HL-60 (cell line): Measurements from ENCODE around the gene FANCI.

ENCODE experiments used
- TF ChIP-seq, protein P1 (sequence below): IDR thresholded peaks from one replicate; pipeline ENCODE4 v1.5.1; 2011; ENCODE audit warnings: low read length, control low read depth, inconsistent platforms; ENCODE audit not compliant: insufficient read depth
- TF ChIP-seq, protein P2 (sequence below): IDR thresholded peaks from 2 replicates; pipeline ENCODE4 v1.6.1; 2012; ENCODE audit warnings: low read depth; ENCODE audit not compliant: insufficient replicate concordance

DNA sequence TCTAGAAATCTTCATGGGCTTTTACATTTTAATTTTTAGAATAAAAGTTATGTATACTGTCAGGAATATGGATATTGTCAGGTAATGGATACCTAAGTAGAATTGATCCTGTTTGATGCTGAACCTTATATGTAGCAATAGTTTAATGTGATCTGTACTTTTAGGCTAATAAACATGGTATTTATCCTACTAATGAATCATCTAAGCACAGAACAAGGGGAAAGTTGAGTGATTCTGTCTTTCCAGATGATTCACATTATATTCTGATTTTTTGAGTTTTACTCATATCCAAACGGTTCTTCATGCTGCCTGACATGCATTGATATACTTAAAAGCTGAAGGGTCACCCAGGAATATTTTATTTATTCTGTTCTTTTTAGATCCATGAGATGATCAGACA is 34.5 kb downstream of the FANCI start:
- TF ChIP-seq, protein P1, sequence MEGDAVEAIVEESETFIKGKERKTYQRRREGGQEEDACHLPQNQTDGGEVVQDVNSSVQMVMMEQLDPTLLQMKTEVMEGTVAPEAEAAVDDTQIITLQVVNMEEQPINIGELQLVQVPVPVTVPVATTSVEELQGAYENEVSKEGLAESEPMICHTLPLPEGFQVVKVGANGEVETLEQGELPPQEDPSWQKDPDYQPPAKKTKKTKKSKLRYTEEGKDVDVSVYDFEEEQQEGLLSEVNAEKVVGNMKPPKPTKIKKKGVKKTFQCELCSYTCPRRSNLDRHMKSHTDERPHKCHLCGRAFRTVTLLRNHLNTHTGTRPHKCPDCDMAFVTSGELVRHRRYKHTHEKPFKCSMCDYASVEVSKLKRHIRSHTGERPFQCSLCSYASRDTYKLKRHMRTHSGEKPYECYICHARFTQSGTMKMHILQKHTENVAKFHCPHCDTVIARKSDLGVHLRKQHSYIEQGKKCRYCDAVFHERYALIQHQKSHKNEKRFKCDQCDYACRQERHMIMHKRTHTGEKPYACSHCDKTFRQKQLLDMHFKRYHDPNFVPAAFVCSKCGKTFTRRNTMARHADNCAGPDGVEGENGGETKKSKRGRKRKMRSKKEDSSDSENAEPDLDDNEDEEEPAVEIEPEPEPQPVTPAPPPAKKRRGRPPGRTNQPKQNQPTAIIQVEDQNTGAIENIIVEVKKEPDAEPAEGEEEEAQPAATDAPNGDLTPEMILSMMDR, result no peak
- TF ChIP-seq, protein P2, sequence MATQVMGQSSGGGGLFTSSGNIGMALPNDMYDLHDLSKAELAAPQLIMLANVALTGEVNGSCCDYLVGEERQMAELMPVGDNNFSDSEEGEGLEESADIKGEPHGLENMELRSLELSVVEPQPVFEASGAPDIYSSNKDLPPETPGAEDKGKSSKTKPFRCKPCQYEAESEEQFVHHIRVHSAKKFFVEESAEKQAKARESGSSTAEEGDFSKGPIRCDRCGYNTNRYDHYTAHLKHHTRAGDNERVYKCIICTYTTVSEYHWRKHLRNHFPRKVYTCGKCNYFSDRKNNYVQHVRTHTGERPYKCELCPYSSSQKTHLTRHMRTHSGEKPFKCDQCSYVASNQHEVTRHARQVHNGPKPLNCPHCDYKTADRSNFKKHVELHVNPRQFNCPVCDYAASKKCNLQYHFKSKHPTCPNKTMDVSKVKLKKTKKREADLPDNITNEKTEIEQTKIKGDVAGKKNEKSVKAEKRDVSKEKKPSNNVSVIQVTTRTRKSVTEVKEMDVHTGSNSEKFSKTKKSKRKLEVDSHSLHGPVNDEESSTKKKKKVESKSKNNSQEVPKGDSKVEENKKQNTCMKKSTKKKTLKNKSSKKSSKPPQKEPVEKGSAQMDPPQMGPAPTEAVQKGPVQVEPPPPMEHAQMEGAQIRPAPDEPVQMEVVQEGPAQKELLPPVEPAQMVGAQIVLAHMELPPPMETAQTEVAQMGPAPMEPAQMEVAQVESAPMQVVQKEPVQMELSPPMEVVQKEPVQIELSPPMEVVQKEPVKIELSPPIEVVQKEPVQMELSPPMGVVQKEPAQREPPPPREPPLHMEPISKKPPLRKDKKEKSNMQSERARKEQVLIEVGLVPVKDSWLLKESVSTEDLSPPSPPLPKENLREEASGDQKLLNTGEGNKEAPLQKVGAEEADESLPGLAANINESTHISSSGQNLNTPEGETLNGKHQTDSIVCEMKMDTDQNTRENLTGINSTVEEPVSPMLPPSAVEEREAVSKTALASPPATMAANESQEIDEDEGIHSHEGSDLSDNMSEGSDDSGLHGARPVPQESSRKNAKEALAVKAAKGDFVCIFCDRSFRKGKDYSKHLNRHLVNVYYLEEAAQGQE, result no peak
